ENCODE results near the gene VPS37C. TPM values are rescaled to one million over a fixed set of nuclear protein-coding genes. Genes with fewer than 3 reads are reported as not detected.

VPS37C gene
- total RNA-seq, 4 donors from 2014 or later, result 19.6 to 27.6 (median 26.7) TPM

DNA sequence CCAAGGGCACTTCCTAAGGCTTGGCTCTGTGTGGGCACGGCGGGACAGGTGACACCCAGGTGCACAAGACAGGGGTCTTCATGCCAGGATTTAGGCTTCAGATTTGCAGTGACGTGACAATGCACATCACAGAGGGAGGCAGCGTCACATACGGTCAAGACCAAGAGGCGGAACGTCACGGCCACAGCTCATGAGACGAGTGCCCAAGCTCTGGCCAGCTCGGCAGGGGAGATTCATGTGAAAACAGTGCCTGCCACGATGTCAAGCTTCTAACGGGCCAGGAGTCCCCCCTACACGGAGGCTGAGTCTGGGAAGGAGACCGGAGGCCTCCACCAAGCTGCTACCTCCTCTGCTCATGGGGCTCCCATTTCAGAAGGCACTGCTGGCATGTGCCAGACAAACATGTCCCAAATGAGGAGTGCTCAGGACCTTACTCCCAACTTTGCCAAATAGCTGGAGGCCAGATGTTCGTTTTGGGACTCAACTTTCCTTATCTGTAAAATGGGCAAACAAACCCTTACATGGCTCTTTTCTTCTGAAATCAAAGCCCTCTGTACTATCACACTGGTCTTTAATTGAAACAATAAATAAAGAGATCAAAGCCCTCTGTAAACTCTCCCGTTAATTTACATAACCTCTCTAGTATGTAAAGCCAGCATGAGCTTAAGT is 16.6 kb downstream of the VPS37C start:
- intact Hi-C loops (cut with DNase I; ENCODE audit: low total_unique reads), result no loop called here
- no peak overlapping the region for H3K4me3 ChIP-seq (ENCODE audit: low read depth, poor library complexity, severe bottlenecking)
- no peak for DNase-seq (ENCODE audit: low spot score in 2 of 2)
- 90 to 91% methylated on average over 15 to 16 of the region's 16 CpGs for WGBS, 2 donors
- TF ChIP-seq CTCF (IDR thresholded peaks at IDR 0.05) (no peak), POLR2A (IDR thresholded peaks at IDR 0.05) (no peak)

DNA sequence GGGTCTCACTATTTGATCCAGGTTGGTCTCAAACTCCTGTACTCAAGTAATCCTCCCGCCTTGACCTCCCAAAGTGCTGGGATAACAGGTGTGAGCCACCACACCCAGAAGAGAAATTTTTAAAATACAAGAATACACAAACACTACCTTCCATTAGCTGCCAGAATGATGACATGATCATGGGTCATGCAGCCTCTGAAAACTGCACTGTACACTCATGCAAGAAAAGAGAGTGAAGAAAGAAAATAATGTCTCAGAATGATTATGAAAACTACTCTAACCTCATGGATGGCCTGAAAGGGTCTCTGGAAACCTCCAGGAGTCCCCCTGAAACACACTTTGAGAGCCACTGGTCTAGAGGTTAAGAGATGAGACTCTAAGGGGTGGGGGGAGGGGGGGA is 18.8 kb downstream of the VPS37C start:
- WGBS, 2 donors, result 89 to 100% methylated on average over 1 of the region's 1 CpG
- TF ChIP-seq CTCF (IDR thresholded peaks at IDR 0.05), result no peak
- no peak for TF ChIP-seq POLR2A (IDR thresholded peaks at IDR 0.05)
- no peak overlapping the region for H3K4me3 ChIP-seq (ENCODE audit: low read depth, poor library complexity, severe bottlenecking)
- no peak for DNase-seq (ENCODE audit: low spot score in 2 of 2)
- intact Hi-C loops (cut with DNase I; ENCODE audit: low total_unique reads), result no loop called here

- intact Hi-C loops (cut with DNase I; ENCODE audit: low total_unique reads), result no loop called here
- H3K4me3 ChIP-seq (ENCODE audit: low read depth, poor library complexity, severe bottlenecking), result no peak overlapping the region
- no peak for DNase-seq (ENCODE audit: low spot score in 2 of 2)
- whole genome bisulfite sequencing, 2 donors, result 45 to 63% methylated on average over 5 to 10 of the region's 10 CpGs
- TF ChIP-seq CTCF (IDR thresholded peaks at IDR 0.05) (no peak), POLR2A (IDR thresholded peaks at IDR 0.05) (no peak)
Measured at GRCh38 chr11:61141601-61142028, 19.6 kb downstream of the VPS37C start.

DNA sequence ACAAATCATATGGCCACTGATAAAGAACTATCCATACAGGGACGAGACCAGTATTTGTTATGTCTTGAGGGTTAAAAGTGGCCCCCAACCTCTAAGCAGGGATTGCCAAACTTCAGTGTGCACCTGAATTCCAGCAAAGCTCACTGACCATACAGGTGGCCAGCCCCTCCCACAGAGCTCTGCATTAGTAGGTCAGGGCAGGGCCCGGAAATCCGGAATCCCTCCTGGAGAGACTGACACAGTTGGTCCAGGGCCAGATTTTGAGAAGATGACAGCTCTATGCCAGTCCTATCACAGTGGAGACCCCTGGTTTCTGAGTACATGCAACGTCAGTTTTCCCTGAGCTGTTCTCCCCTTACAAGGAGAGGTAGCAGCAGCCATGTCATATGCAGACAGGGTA is 20.8 kb downstream of the VPS37C start:
- 61 to 73% methylated on average over 4 of the region's 4 CpGs for WGBS, 2 donors
- no peak overlapping the region for H3K4me3 ChIP-seq (ENCODE audit: low read depth, poor library complexity, severe bottlenecking)

GRCh38 chr11:61139387-61139786 is 21.8 kb downstream of the VPS37C start:
- WGBS, 2 donors, result 64 to 65% methylated on average over 6 of the region's 6 CpGs
- H3K4me3 ChIP-seq (ENCODE audit: low read depth, poor library complexity, severe bottlenecking), result no peak overlapping the region
- TF ChIP-seq POLR2A (IDR thresholded peaks at IDR 0.05) (no peak), CTCF (IDR thresholded peaks at IDR 0.05) (no peak)
- intact Hi-C loops (cut with DNase I; ENCODE audit: low total_unique reads), result loop anchor here (10.0 kb wide), 1 partner anchor 295 kb away; the partner anchor contains the start of gene CCDC86
- DNase-seq (ENCODE audit: low spot score in 2 of 2), result no peak

More for the DNA sequence above, 20.8 kb downstream of the VPS37C start:
- no peak for DNase-seq (ENCODE audit: low spot score in 2 of 2)
- no peak for TF ChIP-seq POLR2A (IDR thresholded peaks at IDR 0.05)
- no peak for TF ChIP-seq CTCF (IDR thresholded peaks at IDR 0.05)
- intact Hi-C loops (cut with DNase I; ENCODE audit: low total_unique reads), result no loop called here

DNA sequence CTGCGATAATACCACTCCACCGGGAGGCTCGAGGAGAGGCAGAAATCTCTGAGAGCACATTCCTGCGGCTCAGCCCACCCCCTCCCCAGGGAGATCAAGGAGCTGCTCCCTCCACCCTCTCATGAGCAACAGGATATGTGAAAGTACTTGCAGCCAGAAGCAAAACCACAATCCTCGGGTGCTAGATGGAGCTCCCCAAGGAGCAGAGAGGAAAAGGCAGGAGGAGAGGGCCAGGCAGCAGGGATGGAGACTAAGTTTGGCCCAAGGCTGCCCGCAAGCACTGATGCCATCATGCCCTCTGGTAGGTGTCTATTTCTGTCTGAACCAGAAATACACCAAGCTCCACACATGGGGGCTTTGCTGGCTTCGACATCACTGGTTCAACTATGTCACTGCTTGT is 22.3 kb downstream of the VPS37C start:
- 53 to 60% methylated on average over 7 of the region's 7 CpGs for WGBS, 2 donors
- DNase-seq (ENCODE audit: low spot score in 2 of 2), result no peak
- intact Hi-C loops (cut with DNase I; ENCODE audit: low total_unique reads), result loop anchor here (10.0 kb wide), 1 partner anchor 294 kb away; the partner anchor contains the start of gene CCDC86
- TF ChIP-seq CTCF (IDR thresholded peaks at IDR 0.05), result no peak
- no peak for TF ChIP-seq POLR2A (IDR thresholded peaks at IDR 0.05)
- H3K4me3 ChIP-seq (ENCODE audit: low read depth, poor library complexity, severe bottlenecking), result no peak overlapping the region
